Esophagus (tissue), 2 donors: ENCODE measurements around the gene UROC1. TPM values are rescaled to one million over a fixed set of nuclear protein-coding genes. Genes with fewer than 3 reads are reported as not detected.

Source experiments
- H3K27ac ChIP-seq, 2 donors: one replicate each; pipeline ENCODE4 v1.5.1; 2013; ENCODE audit warnings: low read depth in 2 of 2, mild to moderate bottlenecking in 2 of 2, inconsistent platforms in 1 of 2, low read length in 1 of 2, moderate library complexity in 1 of 2
- H3K27me3 ChIP-seq, 2 donors: one replicate each; pipeline ENCODE4 v1.6.1; 2013; ENCODE audit warnings: low read length in 2 of 2, control low read depth in 1 of 2, mild to moderate bottlenecking in 1 of 2; ENCODE audit not compliant: insufficient read depth in 2 of 2, control insufficient read depth in 1 of 2
- H3K36me3 ChIP-seq, 2 donors: one replicate each; pipeline ENCODE4 v1.6.1; 2013; ENCODE audit warnings: low read length in 1 of 2; ENCODE audit not compliant: control insufficient read depth in 2 of 2, insufficient read depth in 2 of 2
- H3K4me1 ChIP-seq, 2 donors: one replicate each; pipeline ENCODE4 v1.6.1; 2013; ENCODE audit warnings: low read length in 1 of 2; ENCODE audit not compliant: control insufficient read depth in 2 of 2, insufficient read depth in 2 of 2
- H3K4me3 ChIP-seq, 2 donors: one replicate each; pipeline ENCODE4 v1.5.1; 2013; ENCODE audit warnings: low read length in 2 of 2, mild to moderate bottlenecking in 2 of 2, low read depth in 1 of 2, moderate library complexity in 1 of 2
- H3K9me3 ChIP-seq, 2 donors: one replicate each; pipeline ENCODE4 v1.6.1; 2013; ENCODE audit warnings: mild to moderate bottlenecking in 2 of 2, low read depth in 1 of 2, low read length in 1 of 2, moderate library complexity in 1 of 2; ENCODE audit not compliant: control insufficient read depth in 2 of 2, insufficient read depth in 1 of 2
- WGBS, 2 donors: extraction: QIAGEN DNeasy Blood & Tissue Kit; methylation state at CpG; one replicate each; pipeline ENCODE4 v1.1.7; 2013; 5-methylcytosine and 5-hydroxymethylcytosine counted together
- polyA plus RNA-seq, 2 donors: library from polyadenylated mRNA; stranded (reverse); fragments of 200-250 nt; gene quantifications; one replicate each; pipeline ENCODE4 v1.2.3, GENCODE V29; 2013
- donor health status: healthy with polysubstance abuse.
- donor health status: Bipolar disorder and iron deficiency.

UROC1 gene
- polyA plus RNA-seq, 2 donors = not detected

DNA sequence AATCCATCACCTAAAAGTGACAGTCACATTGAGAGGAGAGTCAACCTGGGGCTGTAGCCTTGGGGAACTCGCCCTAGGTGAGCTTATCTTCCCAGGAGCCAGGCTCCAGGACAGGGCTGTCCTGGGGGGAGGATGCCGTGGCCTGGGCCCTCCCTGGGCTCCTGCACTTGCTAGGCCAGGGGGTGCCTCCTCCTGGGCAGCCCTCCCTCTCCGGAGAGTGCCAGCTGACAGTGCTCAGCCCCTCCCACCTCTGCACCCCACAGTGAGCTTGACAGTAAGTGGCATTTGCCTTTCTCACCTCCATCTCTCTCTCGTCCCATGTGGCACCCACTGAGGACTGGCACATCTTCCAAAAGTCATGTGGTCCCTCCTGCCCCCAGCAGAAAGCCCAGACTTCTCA is 19.1 kb downstream of the UROC1 start:
- H3K36me3 ChIP-seq = no peaks in the 10 kb centered on the region
- H3K9me3 ChIP-seq = no peaks in the 10 kb centered on the region
- H3K27ac ChIP-seq = no peak overlapping the region
- WGBS, 2 donors = 78 to 80% methylated on average over 4 of the region's 4 CpGs
- no peaks in the 10 kb centered on the region for H3K4me1 ChIP-seq
- no peaks in the 10 kb centered on the region for H3K27me3 ChIP-seq
- no peak overlapping the region for H3K4me3 ChIP-seq

- 91 to 93% methylated on average over 6 of the region's 6 CpGs for WGBS, 2 donors
- H3K4me1 ChIP-seq = no peaks in the 10 kb centered on the region
- no peaks in the 10 kb centered on the region for H3K9me3 ChIP-seq
- no peaks in the 10 kb centered on the region for H3K36me3 ChIP-seq
- H3K4me3 ChIP-seq = no peak overlapping the region
- no peak overlapping the region for H3K27ac ChIP-seq
- no peaks in the 10 kb centered on the region for H3K27me3 ChIP-seq
These were observed 19.6 kb downstream of the UROC1 start for GRCh38 chr3:126497956-126498355.

GRCh38 chr3:126496894-126497850 is 20.4 kb downstream of the UROC1 start:
- no peaks in the 10 kb centered on the region for H3K36me3 ChIP-seq

DNA sequence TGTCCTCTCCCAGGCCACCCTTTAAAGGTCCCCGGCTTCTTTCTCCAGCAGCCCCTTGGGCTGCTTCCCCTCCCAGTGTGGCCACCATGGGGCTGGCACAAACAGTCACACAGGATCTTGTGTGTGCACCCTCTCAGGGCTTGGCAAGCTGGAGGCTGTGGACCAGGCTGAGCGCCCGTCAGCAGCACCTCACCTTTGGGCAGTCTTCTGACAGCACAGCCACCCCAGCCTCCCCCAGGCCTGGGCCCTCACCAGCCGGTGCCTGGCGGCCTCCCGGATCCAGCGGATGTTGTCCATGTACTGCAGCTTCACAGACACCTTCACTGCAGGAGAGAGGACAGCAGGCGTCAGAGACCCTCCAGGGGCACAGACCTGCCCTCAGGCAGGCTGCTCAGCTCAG is 21.8 kb downstream of the UROC1 start:
- H3K36me3 ChIP-seq = no peaks in the 10 kb centered on the region
- H3K27me3 ChIP-seq = no peaks in the 10 kb centered on the region
- H3K27ac ChIP-seq = no peak overlapping the region
- H3K9me3 ChIP-seq = no peaks in the 10 kb centered on the region
- no peak overlapping the region for H3K4me3 ChIP-seq
- H3K4me1 ChIP-seq = no peaks in the 10 kb centered on the region
- WGBS, 2 donors = 91 to 94% methylated on average over 8 of the region's 8 CpGs

More at GRCh38 chr3:126496894-126497850, 20.4 kb downstream of the UROC1 start:
- no peaks in the 10 kb centered on the region for H3K9me3 ChIP-seq
- WGBS, 2 donors = 74 to 80% methylated on average over 21 of the region's 21 CpGs
- no peak overlapping the region for H3K4me3 ChIP-seq
- no peak overlapping the region for H3K27ac ChIP-seq
- H3K4me1 ChIP-seq = no peaks in the 10 kb centered on the region
- H3K27me3 ChIP-seq = no peaks in the 10 kb centered on the region

DNA sequence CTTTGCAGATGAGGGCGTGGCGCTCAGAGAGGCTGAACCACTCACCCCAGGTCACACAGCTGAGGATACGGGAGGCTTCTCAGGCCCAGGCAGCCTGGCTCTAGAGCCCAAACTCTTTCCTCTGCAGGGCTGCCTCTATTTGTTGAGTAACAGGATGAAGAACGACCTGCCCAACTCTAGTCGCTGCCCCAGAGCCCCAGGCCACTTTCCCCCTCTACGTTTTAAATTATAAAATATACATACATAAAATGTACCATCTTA is 22.7 kb downstream of the UROC1 start:
- Histone ChIP-seq H3K9me3 (no peaks in the 10 kb centered on the region), H3K4me1 (no peaks in the 10 kb centered on the region), H3K36me3 (no peaks in the 10 kb centered on the region), H3K4me3 (no peak overlapping the region), H3K27me3 (no peaks in the 10 kb centered on the region), H3K27ac (no peak overlapping the region)
- WGBS, 2 donors = 77 to 78% methylated on average over 6 of the region's 6 CpGs

- Histone ChIP-seq H3K27ac (no peak overlapping the region), H3K36me3 (no peaks in the 10 kb centered on the region)
- WGBS, 2 donors = 42 to 45% methylated on average over 12 of the region's 12 CpGs
These were observed 23.2 kb downstream of the UROC1 start for GRCh38 chr3:126494204-126494969.

DNA sequence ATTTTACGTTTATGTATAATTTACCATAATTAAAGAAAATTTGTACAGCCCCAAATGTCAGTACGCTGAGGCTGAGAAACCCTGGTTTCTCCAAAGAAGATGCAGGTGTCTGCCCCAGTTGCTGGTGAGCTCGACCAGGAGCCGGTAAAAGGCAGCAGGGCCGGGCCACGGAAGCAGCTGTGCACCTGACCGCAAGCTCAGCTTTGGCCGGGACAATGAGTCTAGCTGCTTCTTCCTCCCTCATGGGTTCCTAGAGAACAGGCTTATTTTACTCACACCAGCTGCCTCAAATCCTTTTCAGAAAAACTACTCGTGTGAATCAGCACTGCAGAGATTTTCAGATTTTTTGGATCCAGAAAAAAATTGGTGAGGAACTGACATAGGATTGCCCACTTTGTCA is 23.8 kb downstream of the UROC1 start:
- 75 to 82% methylated on average over 9 of the region's 9 CpGs for WGBS, 2 donors
- H3K27me3 ChIP-seq = no peaks in the 10 kb centered on the region
- no peak overlapping the region for H3K27ac ChIP-seq
- H3K4me3 ChIP-seq = no peak overlapping the region
- H3K4me1 ChIP-seq = no peaks in the 10 kb centered on the region
- no peaks in the 10 kb centered on the region for H3K9me3 ChIP-seq
- no peaks in the 10 kb centered on the region for H3K36me3 ChIP-seq

More at GRCh38 chr3:126494204-126494969, 23.2 kb downstream of the UROC1 start:
- Histone ChIP-seq H3K9me3 (no peaks in the 10 kb centered on the region), H3K27me3 (no peaks in the 10 kb centered on the region), H3K4me3 (no peak overlapping the region), H3K4me1 (no peaks in the 10 kb centered on the region)

DNA sequence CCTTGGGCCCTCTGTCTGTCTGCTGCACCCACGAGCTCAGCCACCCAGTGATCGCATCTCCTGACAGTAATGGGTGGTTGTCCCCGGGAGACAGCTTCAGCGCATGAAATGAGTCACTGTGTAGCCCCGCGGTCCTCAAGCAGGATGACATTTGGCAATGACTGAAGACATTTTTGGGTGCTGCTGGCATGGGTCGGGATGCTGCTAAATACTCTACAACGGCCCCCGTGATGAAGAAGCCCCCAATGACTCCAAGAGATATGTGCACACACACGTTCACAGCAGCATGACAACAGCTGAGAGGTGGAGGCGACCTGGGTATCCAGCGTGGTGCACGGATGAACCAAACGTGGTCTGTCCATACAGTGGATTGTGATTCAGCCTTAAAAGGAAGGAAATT is 24.5 kb downstream of the UROC1 start:
- 80 to 84% methylated on average over 14 of the region's 14 CpGs for WGBS, 2 donors
- Histone ChIP-seq H3K27me3 (no peaks in the 10 kb centered on the region), H3K36me3 (no peaks in the 10 kb centered on the region), H3K4me1 (no peaks in the 10 kb centered on the region), H3K9me3 (no peaks in the 10 kb centered on the region), H3K27ac (no peak overlapping the region), H3K4me3 (no peak overlapping the region)

DNA sequence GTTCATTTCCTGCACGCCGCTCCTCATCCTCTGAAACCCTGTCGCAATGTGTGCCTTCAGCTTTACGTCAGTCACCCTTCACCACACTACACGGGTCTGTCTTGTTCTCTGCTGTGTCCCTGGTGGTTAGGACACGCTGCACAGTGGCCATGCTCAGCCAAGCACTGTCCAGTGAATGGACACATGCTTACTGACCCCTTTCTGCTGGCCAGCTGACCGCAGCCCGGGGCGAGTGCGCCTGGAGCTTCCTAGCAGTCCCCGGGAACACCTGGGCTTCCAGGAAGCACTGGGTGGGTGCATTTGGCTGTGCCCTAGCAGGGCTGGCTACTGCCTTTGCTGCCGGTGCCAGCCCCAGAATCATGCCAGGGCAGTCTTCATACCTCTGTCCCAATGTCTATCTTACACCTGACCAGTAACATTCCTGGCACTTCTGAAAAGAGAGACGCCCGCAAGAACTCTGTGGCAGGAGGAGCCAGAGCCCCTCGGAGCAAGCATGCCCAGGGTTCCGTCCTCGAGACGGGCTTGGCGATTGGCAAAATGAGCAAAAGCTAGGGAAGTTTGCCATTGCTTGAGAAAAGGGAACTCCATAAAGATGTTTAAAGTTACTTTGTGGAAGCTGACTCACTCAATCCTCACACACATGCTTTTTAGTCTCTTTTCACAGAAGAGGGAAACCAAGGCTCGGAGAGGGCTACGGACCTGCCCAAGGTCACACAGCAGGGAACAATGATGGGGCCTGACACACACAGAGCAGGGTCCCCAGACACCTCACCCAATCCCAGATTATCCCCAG is 26.2 kb downstream of the UROC1 start:
- Histone ChIP-seq H3K27me3 (no peaks in the 10 kb centered on the region), H3K4me3 (no peak overlapping the region), H3K36me3 (no peaks in the 10 kb centered on the region), H3K9me3 (no peaks in the 10 kb centered on the region), H3K4me1 (peaks cover 0 to 3% of the 10 kb centered on the region in 2 donors), H3K27ac (no peak overlapping the region)
- 64 to 73% methylated on average over 21 of the region's 21 CpGs for WGBS, 2 donors
